Lung (tissue), 12 donors: ENCODE results near the gene PLLP. TPM values are rescaled to one million over a fixed set of nuclear protein-coding genes. Genes with fewer than 3 reads are reported as not detected.

Experiments
- ATAC-seq: fragments of 200-7000 bp; cut with Tn5 transposase; one replicate; pipeline ENCODE4 v1.9.1; 2020; ENCODE audit warnings: moderate number of reproducible peaks; ENCODE audit not compliant: insufficient read depth, low FRiP score
- DNase-seq, 3 donors: peaks; one replicate each; pipeline ENCODE4 v3.0.0-alpha.2; 2013 to 2017
- H3K27ac ChIP-seq, 2 donors: one replicate each; pipeline ENCODE4 v1.5.1; 2013; ENCODE audit warnings: mild to moderate bottlenecking in 2 of 2, moderate library complexity in 2 of 2, control low read depth in 1 of 2, inconsistent platforms in 1 of 2, low read depth in 1 of 2, low read length in 1 of 2
- H3K27me3 ChIP-seq, 3 donors: one replicate each; pipeline ENCODE4 v1.5.1; 2013; ENCODE audit warnings: low read length in 2 of 3; ENCODE audit not compliant: control insufficient read depth in 3 of 3, insufficient read depth in 3 of 3
- H3K36me3 ChIP-seq, 4 donors: one replicate each; pipeline ENCODE4 v1.5.1; 2013; ENCODE audit warnings: low read length in 4 of 4, mild to moderate bottlenecking in 1 of 4, moderate library complexity in 1 of 4; ENCODE audit not compliant: control insufficient read depth in 4 of 4, insufficient read depth in 4 of 4
- H3K4me1 ChIP-seq, 5 donors: one replicate each; pipeline ENCODE4 v1.5.1; 2013; ENCODE audit warnings: low read length in 5 of 5, mild to moderate bottlenecking in 2 of 5, moderate library complexity in 1 of 5; ENCODE audit not compliant: control insufficient read depth in 5 of 5, insufficient read depth in 5 of 5
- H3K4me3 ChIP-seq: one replicate; pipeline ENCODE4 v1.5.1; 2013; ENCODE audit warnings: mild to moderate bottlenecking, control low read depth, moderate library complexity
- H3K9ac ChIP-seq, 2 donors: one replicate each; pipeline ENCODE4 v1.5.1; 2013; ENCODE audit warnings: low read length in 2 of 2, control low read depth in 1 of 2; ENCODE audit not compliant: insufficient read depth in 1 of 2
- H3K9me3 ChIP-seq, 4 donors: one replicate each; pipeline ENCODE4 v1.5.1; 2013; ENCODE audit warnings: low read length in 3 of 4, mild to moderate bottlenecking in 1 of 4, moderate library complexity in 1 of 4; ENCODE audit not compliant: control insufficient read depth in 4 of 4, insufficient read depth in 3 of 4
- CTCF ChIP-seq: IDR thresholded peaks from 2 replicates; pipeline ENCODE4 v1.5.1; 2012; ENCODE audit warnings: mild to moderate bottlenecking; ENCODE audit errors: control extremely low read depth, extremely low read depth
- WGBS, 2 donors: extraction: QIAGEN DNeasy Blood & Tissue Kit; methylation state at CpG; one replicate each; pipeline ENCODE4 v1.1.7; 2013; 5-methylcytosine and 5-hydroxymethylcytosine counted together
- polyA plus RNA-seq, 2 donors: library from polyadenylated mRNA; stranded (reverse); fragments of 200-250 nt; gene quantifications; one replicate each; pipeline ENCODE4 v1.2.1, GENCODE V29; 2013
- total RNA-seq, 2 donors: library from RNA; depleted of rRNA in 1 of 2; stranded (reverse); fragments of >200 nt in 1 of 2; gene quantifications; one replicate each; pipeline ENCODE4 v1.2.1, GENCODE V29; 2014 to 2021
- donor health status: control.
- donor health status: control.
- donor health status: Bipolar disorder and iron deficiency.
- donor health status: healthy.
- donor health status: DM: yes; HTN: yes; CAD: no.

The PLLP gene
- total and polyA plus RNA-seq, 4 donors = 23.8 to 98.7 (median 61.6) TPM

DNA sequence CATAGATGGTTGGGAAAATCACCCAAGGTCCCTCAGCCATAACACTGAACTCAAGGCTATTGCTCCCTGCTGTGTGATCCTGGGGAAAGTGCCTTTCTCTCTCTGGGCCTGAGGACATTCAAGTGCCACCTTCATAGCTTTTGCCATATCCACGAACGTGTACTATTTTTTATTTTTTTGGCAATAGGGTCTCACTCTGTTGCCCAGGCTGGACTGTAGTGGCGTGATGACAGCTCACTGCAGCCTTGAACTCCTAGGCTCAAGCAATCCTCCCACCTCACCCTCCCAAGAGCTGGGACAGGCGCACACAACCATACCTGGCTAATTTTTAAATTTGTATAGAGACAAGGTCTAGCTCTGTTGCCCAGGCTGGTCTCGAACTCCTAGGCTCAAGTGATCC is 10.6 kb downstream of the PLLP start:
- Histone ChIP-seq H3K4me3 (no peak overlapping the region), H3K4me1 (peaks cover 0 to 25% (median 0%) of the 10 kb centered on the region in 5 donors), H3K9me3 (no peaks in the 10 kb centered on the region), H3K27ac (no peak overlapping the region), H3K36me3 (no peaks in the 10 kb centered on the region), H3K9ac (no peak overlapping the region), H3K27me3 (peaks cover 0 to 1% (median 0%) of the 10 kb centered on the region in 3 donors)
- WGBS, 2 donors = 94 to 97% methylated on average over 5 of the region's 5 CpGs
- no peak for TF ChIP-seq CTCF
- ATAC-seq (no peak), DNase-seq (no peak)

GRCh38 chr16:57273359-57273758 is 11.1 kb downstream of the PLLP start:
- H3K9ac ChIP-seq = no peak overlapping the region
- WGBS, 2 donors = 68 to 75% methylated on average over 1 of the region's 1 CpG
- DNase-seq (no peak), ATAC-seq (no peak)
- peaks cover 0 to 23% (median 0%) of the 10 kb centered on the region in 5 donors for H3K4me1 ChIP-seq
- H3K27ac ChIP-seq = no peak overlapping the region
- no peaks in the 10 kb centered on the region for H3K9me3 ChIP-seq
- H3K27me3 ChIP-seq = no peaks in the 10 kb centered on the region
- H3K36me3 ChIP-seq = no peaks in the 10 kb centered on the region
- no peak overlapping the region for H3K4me3 ChIP-seq
- no peak for TF ChIP-seq CTCF

DNA sequence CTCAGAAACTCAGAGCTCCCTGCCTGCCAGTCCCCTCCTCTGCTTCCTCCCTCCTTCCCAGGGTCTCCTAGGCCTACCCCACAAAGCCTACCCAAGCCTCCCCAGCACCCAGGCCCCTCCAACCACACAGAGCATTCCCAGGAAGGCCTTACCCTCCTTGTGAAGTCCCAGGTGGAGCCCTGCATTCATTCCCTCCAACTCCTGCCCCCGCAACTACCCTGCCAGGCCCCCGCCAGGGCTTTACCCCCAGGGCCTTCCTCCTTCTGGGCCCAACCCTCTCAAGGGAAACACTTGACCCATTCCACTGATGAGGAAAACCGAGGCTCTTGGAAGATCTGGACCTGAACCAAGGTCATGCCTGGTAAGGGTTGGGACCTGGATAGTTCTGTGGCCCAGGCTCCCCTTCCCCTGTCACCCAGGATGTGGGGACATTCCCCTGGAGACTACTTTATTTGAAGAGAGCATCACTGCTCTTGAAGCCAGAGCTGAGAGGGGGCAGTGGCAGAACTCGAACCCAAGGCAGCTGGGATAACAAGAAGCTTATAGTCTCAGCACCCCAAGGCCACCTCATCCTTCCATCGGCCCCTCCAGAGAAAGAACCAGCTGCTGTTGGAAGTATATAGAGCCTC is 12.5 kb downstream of the PLLP start:
- DNase-seq (no peak), ATAC-seq (no peak)
- TF ChIP-seq CTCF = no peak
- Histone ChIP-seq H3K4me3 (no peak overlapping the region), H3K9ac (no peak overlapping the region), H3K9me3 (no peaks in the 10 kb centered on the region), H3K27me3 (no peaks in the 10 kb centered on the region), H3K27ac (peak overlapping the region in 1 of 2 donors; percentile 45), H3K36me3 (no peaks in the 10 kb centered on the region), H3K4me1 (peaks cover 0 to 18% (median 0%) of the 10 kb centered on the region in 5 donors)
- 87 to 96% methylated on average over 5 of the region's 5 CpGs for WGBS, 2 donors

DNA sequence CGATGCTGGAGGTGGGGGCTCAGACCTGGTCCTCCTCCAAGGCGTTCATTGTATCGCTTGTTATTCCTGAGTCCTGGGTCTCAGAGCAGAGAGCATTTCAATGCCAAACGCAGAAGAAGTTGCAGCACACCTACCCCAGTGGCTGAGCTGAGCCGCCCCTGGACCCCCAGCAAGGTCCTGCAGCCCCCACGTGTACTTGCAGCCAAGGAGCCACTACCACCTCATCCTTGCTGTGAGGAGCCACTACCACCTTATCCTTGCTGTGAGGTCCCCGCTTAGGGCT is 13.5 kb downstream of the PLLP start:
- 88 to 90% methylated on average over 7 of the region's 7 CpGs for WGBS, 2 donors
- peaks cover 0 to 17% (median 5%) of the 10 kb centered on the region in 5 donors for H3K4me1 ChIP-seq
- ATAC-seq = no peak
- H3K27me3 ChIP-seq = no peaks in the 10 kb centered on the region
- no peak for TF ChIP-seq CTCF
- no peak overlapping the region for H3K9ac ChIP-seq
- H3K27ac ChIP-seq = no peak overlapping the region
- H3K36me3 ChIP-seq = no peaks in the 10 kb centered on the region
- H3K9me3 ChIP-seq = no peaks in the 10 kb centered on the region
- no peak for DNase-seq
- H3K4me3 ChIP-seq = no peak overlapping the region
